NCI-H2081 treated with DMSO at 0.1 percent for 48 hours (cell line): Measurements from ENCODE around the gene EVA1B.

Source experiments
- DNase-seq: peaks from one replicate; lab custom pipeline; 2025; lab: John Stamatoyannopoulos, UW

Gene EVA1B, protein sequence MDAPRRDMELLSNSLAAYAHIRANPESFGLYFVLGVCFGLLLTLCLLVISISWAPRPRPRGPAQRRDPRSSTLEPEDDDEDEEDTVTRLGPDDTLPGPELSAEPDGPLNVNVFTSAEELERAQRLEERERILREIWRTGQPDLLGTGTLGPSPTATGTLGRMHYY

DNA sequence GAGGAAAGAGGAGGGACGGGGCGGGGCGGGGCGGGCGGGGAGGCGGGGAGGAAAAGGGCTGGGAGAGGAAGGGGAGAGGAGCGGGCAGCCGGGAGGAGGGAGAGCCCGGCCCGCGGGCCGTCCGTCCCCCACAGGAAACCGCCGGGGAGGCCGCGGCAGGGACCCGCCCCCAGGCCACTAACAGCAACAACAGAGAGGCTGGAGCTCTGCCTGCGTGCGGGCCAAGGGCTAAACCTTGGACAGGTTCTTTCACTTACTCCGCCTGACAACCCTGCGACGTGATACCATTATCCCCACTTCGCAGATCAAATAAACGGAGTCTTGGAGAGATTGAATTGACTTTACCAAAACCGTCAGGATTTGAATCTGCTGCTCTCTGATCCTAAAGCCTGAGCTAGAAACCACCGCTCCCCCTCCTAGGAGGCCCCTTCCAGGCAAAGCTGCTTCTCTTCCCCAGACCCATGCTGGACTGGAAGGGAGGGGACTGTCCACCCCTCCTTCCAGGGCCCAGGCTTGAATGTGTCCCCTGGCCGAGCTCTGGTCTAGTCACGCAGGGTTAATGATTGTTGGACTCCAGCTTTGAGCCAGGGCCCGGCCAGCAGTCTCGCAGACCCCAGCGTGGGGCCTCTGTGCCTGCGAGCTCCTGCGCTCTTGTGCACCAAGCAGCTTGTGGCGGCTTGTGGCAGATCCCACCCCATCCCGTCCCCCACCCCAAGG lies at the start of gene EVA1B:
Gene EVA1B (minus strand): TSS at position 10 of the 717 bp plus-strand sequence. CDS start 608 bp downstream, outside the sequence.
- DNase-seq = no peak

DNA sequence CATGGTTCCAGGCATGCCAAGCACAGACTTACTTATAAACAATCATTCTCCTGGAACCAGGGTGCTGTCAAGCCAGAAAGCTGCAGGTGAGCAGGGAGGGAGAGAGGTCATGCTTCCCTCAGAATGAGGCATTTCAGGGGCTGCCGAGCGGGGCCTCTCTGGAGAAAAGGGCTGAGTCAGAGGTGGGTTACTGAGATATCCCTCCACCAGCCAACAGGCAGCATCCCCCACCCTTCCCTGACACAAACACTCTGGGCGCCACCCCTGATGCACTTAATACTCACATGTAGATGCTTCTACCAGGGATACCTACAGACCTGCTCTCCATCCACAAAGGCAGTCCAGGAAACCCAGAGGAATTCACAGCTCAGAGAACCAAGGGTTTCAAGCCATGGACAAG lies 49.2 kb upstream of the EVA1B start:
- DNase-seq = no peak

DNA sequence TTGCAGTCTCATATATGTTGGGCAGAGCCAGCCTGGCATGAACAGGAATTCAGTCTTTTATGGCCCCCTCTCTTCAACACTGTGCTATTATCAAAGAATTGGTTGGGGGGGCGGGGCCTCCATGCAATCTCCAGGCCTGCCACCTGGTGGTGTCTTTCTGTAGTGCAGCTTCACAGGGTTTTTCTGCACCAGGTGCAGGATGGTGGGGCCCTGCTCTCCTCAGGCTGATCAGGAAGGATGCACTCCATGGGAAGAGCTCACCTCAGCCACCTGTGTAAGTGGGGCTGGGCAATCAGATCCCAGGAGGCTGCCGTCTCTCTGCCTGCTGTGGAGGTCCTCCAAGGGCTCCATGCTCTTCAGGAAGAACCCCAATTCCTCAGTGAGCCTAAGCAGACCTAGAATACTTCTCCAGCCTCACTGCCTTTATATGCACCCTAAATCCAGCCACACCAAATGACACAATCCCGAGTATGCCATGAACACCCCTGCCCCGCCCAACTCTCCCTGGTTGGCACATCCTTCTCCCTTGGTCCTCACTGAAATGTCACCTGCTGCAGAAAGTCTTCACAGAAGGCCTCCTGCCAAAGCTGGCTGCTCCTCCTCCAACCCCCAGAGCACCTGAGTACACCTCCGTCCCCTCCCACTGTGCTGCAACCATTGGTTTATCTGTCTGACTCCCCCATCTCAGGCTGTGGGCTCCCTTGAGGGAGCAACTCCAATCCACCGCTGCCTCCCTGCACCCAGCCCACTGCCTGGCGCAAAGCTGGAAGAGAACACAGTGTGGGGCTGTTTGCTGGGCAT lies 45.8 kb upstream of the EVA1B start:
- DNase-seq = peak; percentile 42

DNA sequence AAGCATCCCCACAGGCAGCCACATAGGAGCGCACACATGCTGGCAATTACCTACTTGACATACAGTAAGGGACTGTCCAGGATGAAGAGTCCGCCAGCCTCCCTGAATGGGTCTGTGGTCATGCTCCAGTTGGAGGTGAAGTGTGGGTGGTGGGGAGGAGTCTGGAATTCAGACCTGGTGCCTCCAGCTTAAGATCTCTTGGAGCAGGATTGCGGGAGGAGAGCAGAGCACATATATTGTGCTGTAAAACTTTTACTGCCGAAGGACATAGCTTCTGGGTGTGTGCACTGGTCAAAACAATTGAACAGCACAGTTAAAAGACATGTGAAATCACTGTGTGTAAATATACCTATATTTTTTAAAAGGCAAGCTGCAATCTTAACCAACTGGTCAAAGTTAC lies 44.4 kb upstream of the EVA1B start:
- DNase-seq = no peak

DNA sequence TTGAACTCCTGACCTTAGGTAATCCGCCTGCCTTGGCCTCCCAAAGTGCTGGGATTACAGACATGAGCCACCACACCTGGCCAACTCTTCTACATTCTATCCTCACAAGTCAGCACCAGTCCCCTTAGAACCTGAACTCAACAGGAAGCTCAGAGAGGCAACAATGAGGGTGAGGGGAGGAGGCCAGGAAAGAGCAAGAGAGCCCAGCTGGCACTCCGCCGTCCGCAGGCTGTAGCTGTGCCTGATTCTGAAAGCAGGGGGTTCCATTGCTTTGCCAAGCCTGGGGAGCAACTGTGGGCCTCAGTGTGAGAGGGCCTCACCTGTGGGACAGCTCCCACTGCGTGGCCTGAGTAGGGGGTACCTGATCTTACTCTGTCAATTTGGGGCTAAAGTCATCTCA lies 43.6 kb upstream of the EVA1B start:
- DNase-seq = no peak

DNA sequence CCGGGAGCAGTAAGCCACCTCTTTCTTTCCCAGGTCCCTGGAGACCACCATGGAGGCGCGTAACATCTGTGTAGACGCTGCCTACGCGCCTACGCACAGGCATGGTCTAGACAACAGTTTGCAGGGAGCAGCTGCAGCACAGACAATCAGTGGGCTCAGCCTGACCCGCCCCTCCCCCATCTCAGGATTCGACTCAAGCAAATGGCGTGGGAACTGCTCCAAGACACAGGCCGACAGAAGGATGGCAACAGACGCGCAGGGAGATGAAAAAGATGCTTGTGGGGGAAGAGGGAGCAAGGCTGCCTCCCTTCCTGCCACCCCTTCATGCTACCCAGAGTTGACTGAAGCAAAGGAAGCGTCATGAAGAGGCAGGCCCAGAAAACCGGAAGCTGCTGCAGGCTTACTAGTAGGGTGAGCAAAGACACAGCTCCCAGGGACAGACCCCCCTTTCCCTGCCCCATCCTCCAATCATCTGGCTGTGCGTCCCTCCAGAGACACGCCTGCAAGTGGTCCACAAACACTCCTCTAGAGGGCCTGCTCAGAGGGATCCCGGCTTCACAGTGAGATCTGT lies 42.7 kb upstream of the EVA1B start:
- no peak for DNase-seq

DNA sequence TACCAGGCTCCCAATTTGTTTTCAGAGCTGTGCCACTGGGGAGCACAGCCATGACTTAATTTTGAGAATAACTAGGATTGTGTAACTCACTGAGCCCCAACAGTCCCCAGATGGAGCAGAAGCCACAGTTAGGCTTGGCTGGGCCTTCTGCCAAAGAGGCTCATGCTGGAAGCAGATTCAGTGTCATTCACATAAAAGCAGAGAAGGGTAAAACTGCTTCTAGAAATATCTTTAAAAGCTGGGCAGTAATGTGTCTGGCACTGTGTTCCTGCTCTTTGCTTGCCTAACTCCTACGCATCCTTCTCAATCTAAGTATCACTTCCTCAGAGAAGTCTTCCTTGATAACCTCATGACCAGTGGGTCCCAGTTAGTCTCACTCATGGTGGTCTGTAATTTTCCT lies 41.9 kb upstream of the EVA1B start:
- DNase-seq = no peak

DNA sequence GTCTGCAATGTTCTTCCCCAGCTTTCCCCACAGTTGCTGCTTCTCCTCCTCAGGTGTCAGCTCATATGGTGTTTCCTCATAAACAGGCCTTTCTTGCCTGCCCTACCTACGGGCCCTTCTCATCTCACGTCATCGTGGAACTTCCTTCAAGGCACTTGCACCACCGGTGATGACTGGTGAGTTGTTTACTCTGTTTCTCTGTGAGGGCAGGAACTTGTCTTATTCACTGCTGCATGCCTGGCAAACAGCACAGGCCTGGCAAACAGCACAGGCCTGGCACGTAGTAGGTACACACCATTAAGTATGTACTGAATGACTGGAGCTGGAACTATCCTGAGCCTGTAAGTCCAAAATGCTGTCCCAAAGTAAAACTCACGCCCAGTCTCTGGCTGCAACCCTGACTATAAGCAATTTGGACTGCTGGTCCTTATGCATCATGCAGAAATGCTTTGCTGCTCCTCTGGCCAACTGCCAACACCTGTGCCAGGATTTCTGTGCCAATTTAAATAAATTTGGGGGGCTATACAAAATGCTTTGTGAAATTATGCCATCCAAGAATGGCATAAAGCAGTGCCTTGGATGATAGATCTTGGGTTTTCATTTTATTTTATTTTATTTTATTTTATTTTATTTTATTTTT lies 36.6 kb upstream of the EVA1B start:
- DNase-seq = no peak

DNA sequence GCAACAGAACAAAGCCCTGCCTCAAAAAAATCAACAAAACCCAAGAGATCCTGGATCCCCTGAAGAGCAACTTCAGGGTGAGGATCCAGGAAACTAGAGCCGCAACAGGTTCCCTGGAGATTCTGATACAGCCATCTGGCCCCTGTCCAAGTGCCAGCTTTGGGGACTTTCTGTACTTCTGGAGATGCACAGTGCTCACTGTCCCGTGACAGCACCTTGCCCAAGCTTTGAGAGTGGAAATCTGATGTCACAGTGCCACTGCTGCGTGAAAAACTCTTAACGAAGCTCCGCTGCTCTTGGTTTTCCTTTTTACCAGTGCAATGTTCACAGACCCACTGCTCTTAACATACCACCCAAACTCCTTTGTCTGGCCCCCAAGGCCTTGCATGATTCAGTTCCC lies 35.9 kb upstream of the EVA1B start:
- no peak for DNase-seq

DNA sequence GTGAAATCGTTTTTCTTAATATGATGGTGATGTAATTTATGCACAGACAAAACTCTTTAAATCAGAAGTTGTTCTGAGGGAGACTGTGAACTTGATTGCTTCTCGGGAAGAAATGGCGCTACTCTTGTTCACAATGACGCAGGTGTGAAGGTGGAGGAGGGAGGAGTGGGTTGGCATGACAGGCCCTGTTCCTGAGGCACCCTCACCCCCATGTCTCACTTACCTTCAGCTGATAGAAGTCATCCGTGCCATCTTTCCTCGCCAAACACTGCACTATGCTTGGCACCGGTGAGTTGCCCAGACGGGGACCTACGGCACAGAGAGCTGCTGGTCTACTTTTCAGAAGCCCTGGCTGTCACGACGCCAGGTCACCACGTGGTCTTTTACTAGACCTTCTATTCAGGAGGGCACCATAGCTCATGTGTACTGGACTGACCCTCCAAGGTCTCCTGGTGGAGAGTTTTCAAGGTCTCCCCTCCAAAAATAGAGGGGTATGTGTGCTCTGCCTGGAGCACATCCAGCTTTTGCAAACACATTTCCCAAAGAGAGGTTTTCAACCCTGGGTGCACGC lies 35.2 kb upstream of the EVA1B start:
- DNase-seq = no peak

DNA sequence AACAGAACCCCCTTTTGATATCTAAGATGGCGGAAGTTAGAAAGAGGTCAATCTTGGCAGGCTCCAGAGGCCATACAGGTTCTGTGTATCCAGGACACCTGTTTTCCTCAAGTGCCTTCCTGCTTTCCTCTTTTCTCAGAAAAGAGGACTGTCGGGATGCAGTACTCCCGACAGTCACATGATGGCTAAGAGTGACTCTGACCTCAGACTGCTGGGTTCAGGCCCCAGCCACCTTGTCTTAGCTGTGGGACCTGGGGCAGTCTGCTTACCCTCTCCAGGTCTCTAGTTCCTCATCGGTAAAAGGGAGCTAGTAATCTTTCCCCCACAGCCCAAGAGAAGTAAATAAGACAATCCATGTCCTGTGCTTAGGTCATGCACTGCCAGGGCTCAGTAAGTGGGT lies 32.4 kb upstream of the EVA1B start:
- DNase-seq = no peak

DNA sequence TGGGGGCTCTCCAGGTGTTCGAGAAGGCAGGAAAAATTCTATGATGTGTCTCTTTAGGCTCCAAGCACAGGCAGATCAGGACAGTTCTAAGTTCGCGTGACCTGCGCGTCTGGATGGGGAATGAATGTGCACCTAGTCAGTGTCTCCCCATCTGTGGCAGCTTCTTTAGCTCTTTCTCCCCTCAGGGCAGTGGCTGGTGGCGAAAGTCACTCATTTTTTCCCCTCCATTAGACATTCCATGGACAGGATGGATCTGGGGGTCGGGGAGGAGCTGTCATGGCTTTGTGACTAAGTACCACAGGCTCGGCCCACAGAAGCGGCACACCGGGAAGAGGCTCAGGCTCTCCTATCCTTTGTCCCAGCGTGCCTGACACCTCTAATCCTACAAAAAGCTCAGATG lies 31.0 kb upstream of the EVA1B start:
- DNase-seq = no peak

DNA sequence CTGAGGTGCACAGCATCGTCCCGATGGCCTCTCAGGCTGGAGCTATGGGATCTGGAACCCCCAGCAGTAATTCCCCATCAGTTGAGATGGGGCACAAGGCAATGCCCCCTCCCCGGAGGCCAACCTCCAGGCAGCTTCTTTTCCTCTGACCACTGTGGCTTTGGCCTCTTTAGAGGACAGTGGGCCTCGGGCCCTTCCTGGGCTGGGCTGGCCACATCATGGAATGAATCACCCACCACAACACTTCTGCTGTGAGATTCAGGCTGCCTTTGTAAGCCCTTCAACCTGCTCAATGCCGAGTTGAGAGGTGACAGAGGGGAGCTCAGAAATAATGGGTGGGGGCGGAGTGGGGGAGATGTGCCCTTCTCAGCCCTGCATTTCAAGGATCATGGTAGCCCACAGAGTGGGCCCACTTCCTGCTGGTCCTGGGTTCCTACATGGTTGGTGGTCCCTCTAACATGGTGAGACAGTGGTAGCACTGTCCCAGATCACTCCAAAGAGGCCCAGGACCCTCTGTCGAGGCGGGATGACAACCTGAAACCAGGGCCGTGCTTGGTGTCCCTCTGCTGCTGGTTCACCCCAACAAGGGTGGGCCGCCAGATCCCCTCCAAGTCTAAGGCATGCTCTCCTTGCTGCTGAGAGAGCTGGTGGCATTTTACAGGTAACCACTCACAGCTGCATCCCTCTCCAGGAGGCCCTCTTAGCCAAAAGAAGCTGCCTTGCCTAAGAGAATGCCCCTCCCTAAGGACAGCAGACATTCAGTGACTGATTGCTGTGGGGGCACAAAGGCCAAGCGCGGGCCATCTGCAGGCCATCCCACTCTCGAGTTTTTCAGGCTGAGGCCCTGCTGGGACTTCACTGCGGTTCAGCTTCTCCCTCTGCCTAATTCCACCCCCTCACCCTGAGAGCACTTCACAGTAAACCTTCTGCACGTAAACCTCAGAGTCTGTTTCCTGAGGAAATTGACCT lies 29.7 kb upstream of the EVA1B start:
- no peak for DNase-seq

DNA sequence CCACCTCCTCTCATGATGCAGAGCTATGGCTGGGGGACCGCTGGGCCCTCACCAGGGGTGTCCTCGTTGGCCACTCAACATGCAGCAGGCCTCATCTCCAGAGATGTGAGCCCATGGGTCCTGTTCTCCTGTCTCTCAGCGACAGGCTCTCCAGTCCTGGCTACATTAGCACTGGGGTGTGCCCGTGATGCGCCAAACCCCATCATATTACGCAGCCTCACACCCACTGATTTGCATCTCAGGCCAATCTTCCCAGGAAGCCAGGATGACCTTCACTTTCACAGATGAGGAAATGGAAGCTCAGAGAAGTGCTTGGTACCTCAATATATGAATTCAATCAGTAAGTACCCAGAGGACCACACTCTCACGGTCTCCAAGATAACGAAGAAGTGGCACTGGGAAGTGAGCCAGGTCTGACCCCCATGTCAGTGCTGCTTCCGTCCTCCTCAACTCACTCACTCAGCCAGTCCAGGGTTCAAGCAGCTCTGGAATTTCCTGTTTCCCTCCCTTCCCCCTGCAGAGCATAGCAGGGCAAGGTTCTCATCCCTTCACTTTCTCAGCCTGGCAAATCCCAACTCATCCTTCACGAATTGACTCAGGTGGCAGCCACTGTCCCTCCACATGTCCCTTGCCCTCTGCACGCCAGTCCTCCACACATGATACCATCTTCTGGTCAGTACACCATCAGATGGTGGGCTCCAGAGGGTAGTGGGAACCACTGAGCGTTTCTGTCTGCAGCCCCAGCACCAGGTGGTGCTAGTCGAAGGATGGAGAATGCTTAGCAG lies 28.9 kb upstream of the EVA1B start:
- no peak for DNase-seq

DNA sequence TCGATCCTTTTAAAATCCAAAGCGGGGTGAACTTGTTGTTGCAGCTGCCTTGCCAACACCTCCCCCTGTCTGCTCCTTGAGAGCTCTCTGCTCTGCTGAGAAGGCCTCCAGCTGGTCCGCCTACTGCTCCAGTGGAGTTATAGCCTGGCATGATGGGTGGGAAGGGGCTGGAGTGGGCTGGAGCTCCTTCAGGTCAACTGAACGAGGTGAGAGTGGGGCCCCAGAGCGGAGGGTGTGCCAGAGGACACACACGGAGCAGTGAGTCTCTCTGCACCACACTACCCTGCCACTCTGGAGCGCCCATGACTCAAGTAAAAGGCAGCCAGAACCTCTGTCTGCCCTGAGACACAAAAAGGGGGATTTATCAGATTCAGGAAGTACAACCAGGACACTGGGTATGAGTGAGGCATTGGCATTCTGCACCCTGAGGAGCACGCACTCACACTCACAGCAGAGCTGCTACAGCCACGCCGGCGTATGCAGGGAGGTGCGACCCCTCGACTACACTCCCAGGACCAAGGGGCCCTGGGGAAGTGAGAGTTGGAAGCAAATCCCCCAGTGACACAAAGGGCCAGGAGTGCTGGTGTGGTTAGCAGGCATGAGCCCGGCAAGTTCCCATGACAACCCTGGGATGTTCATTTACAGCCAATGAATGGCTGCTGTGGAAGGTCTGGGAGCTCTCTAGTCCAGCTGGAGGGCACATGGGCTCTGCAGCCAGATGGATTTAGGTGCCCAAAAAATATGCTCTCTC lies 28.0 kb upstream of the EVA1B start:
- no peak for DNase-seq

DNA sequence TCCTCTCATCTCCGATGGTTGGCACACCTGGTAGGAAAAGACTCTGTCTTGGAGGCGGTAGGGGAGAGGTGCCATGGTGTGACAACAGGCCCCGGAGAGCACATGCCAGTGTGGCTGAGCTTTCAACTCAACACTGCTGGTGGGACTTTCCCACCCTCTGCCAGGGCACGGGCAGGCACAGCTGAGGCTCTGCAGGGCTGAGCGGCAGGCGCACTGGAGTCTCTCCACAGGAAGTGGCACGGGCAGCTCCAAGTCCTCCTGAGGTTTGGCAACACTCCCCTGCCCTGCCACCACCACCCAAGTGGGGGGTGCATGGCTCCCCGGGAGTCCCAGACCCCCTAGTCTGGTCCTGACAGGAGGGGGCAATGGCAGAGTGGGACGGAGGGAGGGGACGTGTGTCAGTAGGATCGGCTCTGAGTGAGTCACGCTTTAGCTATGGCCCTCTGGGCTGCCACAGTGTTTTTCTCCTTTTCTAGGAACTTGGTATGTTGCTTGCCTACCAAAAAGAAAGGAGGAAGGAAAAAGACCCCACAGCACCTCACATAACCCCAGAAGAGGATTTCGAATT lies 27.3 kb upstream of the EVA1B start:
- DNase-seq = no peak

DNA sequence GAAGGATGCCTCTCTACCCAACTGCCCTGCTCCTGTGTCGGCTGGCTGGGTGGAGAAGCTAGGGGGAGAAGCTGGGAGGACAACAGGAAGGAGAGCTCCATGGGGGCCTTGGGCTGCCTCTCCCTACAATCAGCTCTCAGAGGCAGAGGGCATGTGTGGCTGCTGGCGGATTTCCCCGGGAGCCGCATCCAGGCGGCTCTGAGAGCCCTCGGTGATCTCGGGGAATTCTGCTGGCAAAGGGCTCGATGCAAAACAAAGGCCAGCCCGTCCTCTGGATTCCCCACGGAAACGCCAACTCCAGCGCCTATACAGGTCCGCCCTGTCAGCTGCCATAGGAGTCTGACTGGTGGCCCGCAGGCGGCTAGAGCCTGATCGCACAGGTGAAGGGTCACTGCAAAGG lies 26.4 kb upstream of the EVA1B start:
- no peak for DNase-seq

DNA sequence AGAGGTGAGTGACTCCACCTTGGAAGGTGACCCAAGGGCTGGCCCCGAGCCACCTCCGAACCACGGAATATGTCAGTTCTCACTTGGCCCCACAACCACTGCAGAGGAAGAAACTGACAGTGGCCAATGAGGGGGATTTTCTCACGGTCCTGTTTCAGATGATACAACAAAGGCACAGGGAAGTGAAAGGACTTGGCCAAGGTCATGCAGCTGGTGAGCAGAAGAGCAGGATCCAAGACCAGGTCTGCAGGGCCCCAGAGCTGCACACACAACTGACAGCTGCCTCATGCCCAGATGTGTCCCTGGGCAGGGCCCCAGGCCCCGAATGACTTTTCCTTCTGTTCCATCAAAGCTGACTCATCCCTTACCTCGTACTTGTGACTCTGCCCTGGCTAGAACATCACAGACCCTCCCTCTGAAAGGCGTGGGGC lies 25.8 kb upstream of the EVA1B start:
- no peak for DNase-seq
